Suprapubic skin (tissue), 4 donors: ENCODE measurements around the gene CPXM1.

Experiments used
- CTCF ChIP-seq, 2 donors: fragments of 200-600 bp in 1 of 2; fragments of 450-650 bp in 1 of 2; sonication (generic) in 1 of 2; IDR thresholded peaks; one replicate each; pipeline ENCODE4 v1.5.1; 2016 to 2019; ENCODE audit warnings: antibody characterized with exemption in 2 of 2, mild to moderate bottlenecking in 1 of 2, moderate library complexity in 1 of 2
- EP300 ChIP-seq: sonication (generic); formaldehyde crosslinking; IDR thresholded peaks from one replicate; pipeline ENCODE4 v1.6.1; 2017; ENCODE audit warnings: antibody characterized with exemption
- POLR2A ChIP-seq, 2 donors: fragments of 450-650 bp; IDR thresholded peaks; one replicate each; pipeline ENCODE4 v1.6.1; 2017; ENCODE audit warnings: antibody characterized with exemption in 2 of 2, mild to moderate bottlenecking in 2 of 2, moderate library complexity in 2 of 2
- POLR2AphosphoS5 ChIP-seq, 3 donors: sonication (generic); formaldehyde crosslinking; IDR thresholded peaks; one replicate each; pipeline ENCODE4 v1.6.1; 2017; ENCODE audit warnings: antibody characterized with exemption in 3 of 3

GRCh38 chr20:2804852-2805688 lies 4.6 kb upstream of the CPXM1 start:
- TF ChIP-seq CTCF (IDR thresholded peaks at IDR 0.05) (no peak), EP300 (no peak), POLR2A (IDR thresholded peaks at IDR 0.05) (no peak), POLR2AphosphoS5 (IDR thresholded peaks at IDR 0.05) (no peak)
